Breast epithelium (tissue), 4 donors: ENCODE results near the gene FNDC1. TPM values are rescaled to one million over a fixed set of nuclear protein-coding genes. Genes with fewer than 3 reads are reported as not detected.

Experiments
- DNase-seq, 2 donors: peaks; one replicate each; pipeline ENCODE4 v3.0.0-alpha.2; 2019; ENCODE audit warnings: low spot score in 2 of 2
- H3K27ac ChIP-seq, 2 donors: fragments of 200-600 bp; sonication (generic) in 1 of 2; one replicate each; pipeline ENCODE4 v1.5.1; 2016 to 2019; ENCODE audit warnings: mild to moderate bottlenecking in 1 of 2
- H3K27me3 ChIP-seq, 2 donors: fragments of 200-600 bp; sonication (generic) in 1 of 2; one replicate each; pipeline versions ENCODE4 v1.5.1 to v1.6.0; 2017 to 2019; ENCODE audit warnings: control low read depth in 1 of 2, mild to moderate bottlenecking in 1 of 2
- H3K36me3 ChIP-seq: fragments of 200-600 bp; one replicate; pipeline ENCODE4 v1.5.1; 2019
- H3K4me1 ChIP-seq, 2 donors: fragments of 200-600 bp; sonication (generic); one replicate each; pipeline ENCODE4 v1.5.1; 2016 to 2019; ENCODE audit warnings: control low read depth in 1 of 2
- H3K4me3 ChIP-seq, 3 donors: fragments of 200-600 bp; sonication (generic); 1 replicate in 2 of 3; 2 replicates in 1 of 3; pipeline ENCODE4 v1.5.1; 2016 to 2019; ENCODE audit warnings: mild to moderate bottlenecking in 3 of 3, moderate library complexity in 2 of 3
- H3K9me3 ChIP-seq, 2 donors: fragments of 200-600 bp; sonication (generic) in 1 of 2; one replicate each; pipeline ENCODE4 v1.5.1; 2016 to 2019; ENCODE audit warnings: control low read depth in 1 of 2
- CTCF ChIP-seq, 3 donors: fragments of 450-650 bp; IDR thresholded peaks; one replicate each; pipeline ENCODE4 v1.5.1; 2016 to 2017; ENCODE audit warnings: antibody characterized with exemption in 3 of 3, mild to moderate bottlenecking in 3 of 3, moderate library complexity in 3 of 3
- POLR2A ChIP-seq: fragments of 450-650 bp; IDR thresholded peaks from one replicate; pipeline ENCODE4 v1.6.1; 2016; ENCODE audit warnings: antibody characterized with exemption, mild to moderate bottlenecking, moderate library complexity
- POLR2AphosphoS5 ChIP-seq, 3 donors: sonication (generic); formaldehyde crosslinking; IDR thresholded peaks; one replicate each; pipeline ENCODE4 v1.6.1; 2017; ENCODE audit warnings: antibody characterized with exemption in 3 of 3
- intact Hi-C: fragments of 100-400 bp; cut with DNase I; formaldehyde crosslinking; loops from one replicate; pipeline ENCODE4 v1.15.1; 2023; ENCODE audit warnings: low total_unique reads
- total RNA-seq, 3 donors: library from RNA; depleted of rRNA; stranded (reverse); fragments of >200 nt; gene quantifications; one replicate each; pipeline ENCODE4 v1.1.0, GENCODE V29; 2016

Gene FNDC1
- total RNA-seq, 3 donors from 2014 or later: 0.15 to 10.1 (median 0.33) TPM

GRCh38 chr6:159125014-159125609 lies 44.1 kb upstream of the FNDC1 start:
- Histone ChIP-seq H3K9me3 (no peaks in the 10 kb centered on the region), H3K4me3 (no peak overlapping the region), H3K4me1 (no peaks in the 10 kb centered on the region), H3K36me3 (no peaks in the 10 kb centered on the region), H3K27me3 (no peaks in the 10 kb centered on the region), H3K27ac (no peak overlapping the region)
- no peak for DNase-seq
- TF ChIP-seq POLR2A (no peak), POLR2AphosphoS5 (IDR thresholded peaks at IDR 0.05) (no peak), CTCF (IDR thresholded peaks at IDR 0.05) (no peak)
- intact Hi-C loops: no loop called here

GRCh38 chr6:159125951-159126352 lies 43.2 kb upstream of the FNDC1 start:
- DNase-seq: no peak
- no peak overlapping the region for H3K27ac ChIP-seq
- intact Hi-C loops: no loop called here
- TF ChIP-seq CTCF (IDR thresholded peaks at IDR 0.05): no peak
- TF ChIP-seq POLR2A: no peak
- no peak for TF ChIP-seq POLR2AphosphoS5 (IDR thresholded peaks at IDR 0.05)
- H3K9me3 ChIP-seq: no peaks in the 10 kb centered on the region
- no peaks in the 10 kb centered on the region for H3K4me1 ChIP-seq
- no peaks in the 10 kb centered on the region for H3K27me3 ChIP-seq
- H3K4me3 ChIP-seq: no peak overlapping the region
- no peaks in the 10 kb centered on the region for H3K36me3 ChIP-seq

- Histone ChIP-seq H3K4me1 (no peaks in the 10 kb centered on the region), H3K4me3 (no peak overlapping the region), H3K27me3 (no peaks in the 10 kb centered on the region), H3K27ac (no peak overlapping the region), H3K9me3 (no peaks in the 10 kb centered on the region), H3K36me3 (no peaks in the 10 kb centered on the region)
- DNase-seq: no peak
- TF ChIP-seq CTCF (IDR thresholded peaks at IDR 0.05) (no peak), POLR2A (no peak), POLR2AphosphoS5 (IDR thresholded peaks at IDR 0.05) (no peak)
- intact Hi-C loops: no loop called here
Observed at GRCh38 chr6:159126590-159126989, 42.6 kb upstream of the FNDC1 start.

- TF ChIP-seq CTCF (IDR thresholded peaks at IDR 0.05): no peak
- no peak for TF ChIP-seq POLR2A
- TF ChIP-seq POLR2AphosphoS5 (IDR thresholded peaks at IDR 0.05): no peak
- intact Hi-C loops: no loop called here
- Histone ChIP-seq H3K4me3 (no peak overlapping the region), H3K27ac (no peak overlapping the region), H3K4me1 (no peaks in the 10 kb centered on the region), H3K36me3 (no peaks in the 10 kb centered on the region), H3K9me3 (no peaks in the 10 kb centered on the region), H3K27me3 (no peaks in the 10 kb centered on the region)
- no peak for DNase-seq
Observed at GRCh38 chr6:159127701-159128100, 41.5 kb upstream of the FNDC1 start.

GRCh38 chr6:159128978-159129377 lies 40.2 kb upstream of the FNDC1 start:
- H3K4me3 ChIP-seq: no peak overlapping the region
- TF ChIP-seq POLR2AphosphoS5 (IDR thresholded peaks at IDR 0.05) (no peak), CTCF (IDR thresholded peaks at IDR 0.05) (no peak), POLR2A (no peak)
- H3K4me1 ChIP-seq: no peaks in the 10 kb centered on the region
- DNase-seq: no peak
- H3K36me3 ChIP-seq: no peaks in the 10 kb centered on the region
- H3K27ac ChIP-seq: no peak overlapping the region
- H3K9me3 ChIP-seq: no peaks in the 10 kb centered on the region
- intact Hi-C loops: no loop called here
- H3K27me3 ChIP-seq: no peaks in the 10 kb centered on the region
